Stimulated activated CD4-positive, alpha-beta T cell treated with anti-CD3 and anti-CD28 coated beads, Interleukin-1b, Interleukin-23, amount 100 ng/mL, for 24 hours (primary cell): Measurements from ENCODE around the gene GPC5.

Experiments used
- DNase-seq, 4 experiments: peaks; one replicate each; pipeline ENCODE4 v3.0.0-alpha.2; 2020; ENCODE audit warnings: low read depth in 4 of 4, low spot score in 1 of 4

Gene GPC5

GRCh38 chr13:92136449-92137155, 738.2 kb downstream of the GPC5 start:
- DNase-seq = no peak

- no peak for DNase-seq
Measured at GRCh38 chr13:92137520-92137919, 739.1 kb downstream of the GPC5 start.

GRCh38 chr13:92143766-92144165, 745.3 kb downstream of the GPC5 start:
- no peak for DNase-seq

GRCh38 chr13:92150606-92151005, 752.2 kb downstream of the GPC5 start:
- DNase-seq = no peak

- no peak for DNase-seq
Measured at GRCh38 chr13:92158346-92158745, 759.9 kb downstream of the GPC5 start.

- DNase-seq = no peak
Measured at GRCh38 chr13:92164822-92165221, 766.4 kb downstream of the GPC5 start.

GRCh38 chr13:92172191-92172590, 773.8 kb downstream of the GPC5 start:
- no peak for DNase-seq

GRCh38 chr13:92173254-92173653, 774.8 kb downstream of the GPC5 start:
- DNase-seq = no peak

GRCh38 chr13:92175330-92175729, 776.9 kb downstream of the GPC5 start:
- DNase-seq = no peak

GRCh38 chr13:92177966-92178365, 779.5 kb downstream of the GPC5 start:
- no peak for DNase-seq

- no peak for DNase-seq
Measured at GRCh38 chr13:92179223-92179622, 780.8 kb downstream of the GPC5 start.

- peak in 1 of 4 experiments; percentile 3 for DNase-seq
Measured at GRCh38 chr13:92187378-92187989, 789.1 kb downstream of the GPC5 start.

GRCh38 chr13:92188574-92188973, 790.2 kb downstream of the GPC5 start:
- DNase-seq = no peak

GRCh38 chr13:92196591-92197256, 798.3 kb downstream of the GPC5 start:
- DNase-seq = no peak

GRCh38 chr13:92197669-92198068, 799.2 kb downstream of the GPC5 start:
- no peak for DNase-seq

- DNase-seq = no peak
Measured at GRCh38 chr13:92218615-92219014, 820.2 kb downstream of the GPC5 start.

GRCh38 chr13:92221916-92222315, 823.5 kb downstream of the GPC5 start:
- no peak for DNase-seq

- no peak for DNase-seq
Measured at GRCh38 chr13:92224052-92224821, 825.8 kb downstream of the GPC5 start.

- DNase-seq = no peak
Measured at GRCh38 chr13:92224825-92225224, 826.4 kb downstream of the GPC5 start.

- DNase-seq = no peak
Measured at GRCh38 chr13:92225861-92226260, 827.4 kb downstream of the GPC5 start.

GRCh38 chr13:92232871-92233270, 834.5 kb downstream of the GPC5 start:
- no peak for DNase-seq
